Sigmoid colon (tissue), 3 donors: ENCODE measurements around the gene KRTAP4-12.

Experiments used
- POLR2A ChIP-seq, 2 donors: fragments of 450-650 bp; IDR thresholded peaks; one replicate each; pipeline ENCODE4 v1.6.1; 2016; ENCODE audit warnings: antibody characterized with exemption in 2 of 2, mild to moderate bottlenecking in 2 of 2, moderate library complexity in 2 of 2
- TF ChIP-seq, protein P1 (sequence below), 4 experiments: fragments of 450-650 bp in 3 of 4; fragments of 200-600 bp in 1 of 4; IDR thresholded peaks; one replicate each; pipeline ENCODE4 v1.5.1; 2016 to 2019; ENCODE audit warnings: antibody characterized with exemption in 4 of 4, mild to moderate bottlenecking in 3 of 4, moderate library complexity in 2 of 4

DNA sequence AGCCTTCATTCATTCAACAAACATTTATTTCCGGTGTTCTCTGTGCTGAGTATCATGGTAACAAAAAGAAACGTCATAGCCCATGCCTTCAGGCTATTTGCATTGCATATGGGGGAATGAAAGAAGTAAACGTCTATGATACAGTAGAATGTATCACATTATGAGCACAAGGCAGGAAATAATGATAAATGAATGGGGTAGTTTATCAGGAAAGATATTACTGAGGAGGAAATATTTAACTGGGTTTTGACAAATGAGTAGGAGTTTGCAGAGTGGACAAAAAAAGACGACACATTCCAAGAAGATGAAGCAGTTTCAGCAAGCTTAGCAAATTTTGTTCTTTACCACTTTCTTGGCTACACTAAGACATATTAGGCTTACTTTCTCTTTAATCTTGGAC lies 41.4 kb downstream of the KRTAP4-12 start:
- TF ChIP-seq, protein P1, sequence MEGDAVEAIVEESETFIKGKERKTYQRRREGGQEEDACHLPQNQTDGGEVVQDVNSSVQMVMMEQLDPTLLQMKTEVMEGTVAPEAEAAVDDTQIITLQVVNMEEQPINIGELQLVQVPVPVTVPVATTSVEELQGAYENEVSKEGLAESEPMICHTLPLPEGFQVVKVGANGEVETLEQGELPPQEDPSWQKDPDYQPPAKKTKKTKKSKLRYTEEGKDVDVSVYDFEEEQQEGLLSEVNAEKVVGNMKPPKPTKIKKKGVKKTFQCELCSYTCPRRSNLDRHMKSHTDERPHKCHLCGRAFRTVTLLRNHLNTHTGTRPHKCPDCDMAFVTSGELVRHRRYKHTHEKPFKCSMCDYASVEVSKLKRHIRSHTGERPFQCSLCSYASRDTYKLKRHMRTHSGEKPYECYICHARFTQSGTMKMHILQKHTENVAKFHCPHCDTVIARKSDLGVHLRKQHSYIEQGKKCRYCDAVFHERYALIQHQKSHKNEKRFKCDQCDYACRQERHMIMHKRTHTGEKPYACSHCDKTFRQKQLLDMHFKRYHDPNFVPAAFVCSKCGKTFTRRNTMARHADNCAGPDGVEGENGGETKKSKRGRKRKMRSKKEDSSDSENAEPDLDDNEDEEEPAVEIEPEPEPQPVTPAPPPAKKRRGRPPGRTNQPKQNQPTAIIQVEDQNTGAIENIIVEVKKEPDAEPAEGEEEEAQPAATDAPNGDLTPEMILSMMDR (IDR thresholded peaks at IDR 0.05): no peak
- TF ChIP-seq POLR2A (IDR thresholded peaks at IDR 0.05): no peak
